GM19438 (cell line): ENCODE measurements around the gene EMB.
A peak's percentile ranks its signal among the peaks of the same experiment; 100 is the strongest.
"Not testable (repeated sequence)": the region's sequence is repeated elsewhere in the genome, so short reads cannot be mapped to it uniquely, and the experiment has no call there.

ENCODE experiments used
- ATAC-seq: cut with Tn5 transposase; IDR thresholded peaks from one replicate; pipeline ENCODE4 v1.9.1; 2021; ENCODE audit warnings: low read depth; ENCODE audit not compliant: unreplicated experiment

EMB gene, protein sequence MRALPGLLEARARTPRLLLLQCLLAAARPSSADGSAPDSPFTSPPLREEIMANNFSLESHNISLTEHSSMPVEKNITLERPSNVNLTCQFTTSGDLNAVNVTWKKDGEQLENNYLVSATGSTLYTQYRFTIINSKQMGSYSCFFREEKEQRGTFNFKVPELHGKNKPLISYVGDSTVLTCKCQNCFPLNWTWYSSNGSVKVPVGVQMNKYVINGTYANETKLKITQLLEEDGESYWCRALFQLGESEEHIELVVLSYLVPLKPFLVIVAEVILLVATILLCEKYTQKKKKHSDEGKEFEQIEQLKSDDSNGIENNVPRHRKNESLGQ

DNA sequence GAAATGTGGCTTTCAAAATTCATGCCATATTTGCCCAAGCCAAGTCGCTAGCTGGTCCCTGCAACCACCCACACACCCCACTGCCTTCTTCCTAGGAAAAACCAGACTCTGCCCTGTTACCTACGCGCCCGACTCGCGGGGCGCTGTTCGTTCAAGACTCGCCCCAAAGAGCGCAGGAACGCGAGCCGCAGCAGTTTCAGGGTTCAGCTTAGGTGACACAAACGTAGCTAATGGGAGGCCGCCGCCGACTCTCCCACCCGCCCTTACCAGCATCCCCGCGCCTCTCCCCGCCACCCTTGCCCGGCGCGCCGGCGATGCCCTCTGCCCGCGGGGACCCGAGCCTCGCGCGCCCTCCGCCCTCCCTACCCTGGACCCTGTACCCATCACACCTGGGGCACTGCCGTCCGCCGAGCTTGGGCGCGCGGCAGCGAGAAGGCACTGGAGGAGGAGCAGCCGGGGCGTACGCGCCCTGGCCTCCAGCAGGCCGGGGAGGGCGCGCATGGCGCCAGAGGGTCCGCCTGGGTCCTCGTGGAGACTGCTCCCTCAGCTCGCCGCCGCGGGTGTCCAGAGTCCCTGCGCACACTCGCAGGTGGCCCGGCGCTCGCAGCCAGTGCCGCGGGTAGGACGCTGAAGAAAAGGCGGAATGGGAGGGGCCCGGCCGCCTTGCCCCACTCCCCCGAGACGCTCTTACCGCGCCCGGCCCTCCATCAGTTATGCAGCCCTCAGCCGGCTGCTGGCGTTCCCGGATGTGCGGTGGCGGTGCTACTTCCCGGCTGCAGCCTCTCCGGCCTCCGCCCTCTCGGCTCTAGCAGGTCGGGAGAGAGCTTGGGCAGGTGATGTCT is at the start of gene EMB:
TSS of gene EMB (minus strand) at position 638 of the 842 bp plus-strand sequence. CDS start at position 501, 137 bp downstream.
- peak; percentile 61 for ATAC-seq

DNA sequence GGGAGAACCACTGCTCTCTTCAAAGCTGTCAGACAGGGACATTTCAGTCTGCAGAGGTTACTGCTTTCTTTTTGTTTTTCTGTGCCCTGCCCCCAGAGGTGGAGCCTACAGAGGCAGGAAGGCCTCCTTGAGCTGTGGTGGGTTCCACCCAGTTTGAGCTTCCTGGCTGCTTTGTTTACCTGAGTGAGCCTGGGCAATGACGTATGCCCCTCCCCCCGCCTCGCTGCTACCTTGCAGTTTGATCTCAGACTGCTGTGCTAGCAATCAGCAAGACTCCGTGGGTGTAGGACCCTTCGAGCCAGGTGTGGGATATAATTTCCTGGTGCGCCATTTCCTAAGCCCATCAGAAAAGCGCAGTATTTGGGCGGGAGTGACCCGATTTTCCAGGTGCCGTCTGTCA is 48.4 kb upstream of the EMB start:
- ATAC-seq: not testable (repeated sequence)

DNA sequence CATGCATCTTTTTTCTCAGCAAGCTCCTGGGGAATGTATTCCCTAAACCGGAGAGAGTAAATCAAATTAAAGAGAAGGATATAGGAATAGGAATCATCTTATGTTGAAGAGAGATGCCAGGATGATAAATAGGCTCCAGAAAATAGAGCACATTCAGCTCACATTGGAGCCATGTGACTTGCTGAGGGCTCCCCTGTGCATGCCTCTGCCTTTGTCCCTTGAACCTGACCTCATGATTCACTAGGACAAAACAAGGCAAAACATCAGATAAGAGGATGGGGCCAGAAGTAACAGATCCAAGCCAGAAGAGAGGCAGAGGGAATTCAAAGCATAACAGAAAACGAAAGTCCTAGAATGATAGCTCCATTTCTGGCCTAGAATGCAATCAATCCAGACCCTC is 37.7 kb upstream of the EMB start:
- ATAC-seq: not testable (repeated sequence)

DNA sequence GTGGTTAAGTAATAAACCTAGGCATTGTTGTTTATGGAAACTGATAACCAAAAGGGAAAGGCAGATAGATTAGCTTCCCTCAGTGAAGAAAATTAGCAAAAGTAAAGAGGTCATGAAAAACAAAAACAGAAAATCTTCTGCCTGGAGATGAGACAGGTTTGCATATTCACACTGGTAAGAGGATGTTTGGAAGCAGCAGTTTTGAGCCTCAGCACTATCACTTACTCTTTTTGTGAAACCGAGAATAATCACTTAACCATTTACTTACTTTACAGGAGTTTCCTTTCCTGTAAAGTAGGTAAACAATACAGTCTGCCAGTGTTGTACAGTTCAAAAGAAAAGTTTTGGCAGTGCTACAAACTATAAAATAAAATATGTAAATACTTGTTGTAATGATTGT is 35.5 kb upstream of the EMB start:
- peak; percentile 98 for ATAC-seq

DNA sequence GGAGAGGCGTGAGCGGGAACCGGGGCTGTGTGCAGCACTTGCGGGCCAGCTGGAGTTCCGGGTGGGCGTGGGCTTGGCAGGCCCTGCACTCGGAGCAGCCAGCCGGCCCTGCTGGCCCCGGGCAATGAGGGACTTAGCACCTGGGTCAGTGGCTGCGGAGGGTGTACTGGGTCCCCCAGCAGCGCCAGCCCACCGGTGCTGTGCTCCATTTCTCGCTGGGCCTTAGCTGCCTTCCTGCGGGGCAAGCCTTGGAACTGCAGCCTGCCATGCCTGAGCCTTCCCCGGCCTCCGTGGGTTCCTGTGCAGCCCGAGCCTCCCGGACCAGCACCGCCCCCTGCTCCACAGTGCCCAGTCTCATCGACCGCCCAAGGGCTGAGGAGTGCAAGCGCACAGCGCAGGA is 23.9 kb upstream of the EMB start:
- ATAC-seq: not testable (repeated sequence)

DNA sequence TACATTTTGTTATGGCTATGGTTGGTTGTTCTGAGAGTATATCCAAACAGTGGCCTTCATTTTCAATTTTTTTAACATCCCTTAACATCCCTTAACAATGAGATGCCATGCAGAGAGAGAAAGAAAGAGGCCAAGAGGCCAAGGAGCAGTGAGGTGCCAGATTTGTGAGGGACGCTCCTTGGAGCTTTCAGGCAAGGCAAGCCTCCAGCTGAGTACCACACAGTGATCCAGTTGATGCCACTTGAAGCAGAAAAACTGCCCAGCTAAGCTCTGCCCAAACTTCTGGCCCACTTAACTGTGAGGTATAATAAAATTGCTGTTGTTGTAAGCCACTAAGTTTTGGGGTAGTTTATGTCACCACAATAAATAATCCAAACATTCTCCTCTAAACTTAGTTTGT is 22.6 kb upstream of the EMB start:
- ATAC-seq: no peak

DNA sequence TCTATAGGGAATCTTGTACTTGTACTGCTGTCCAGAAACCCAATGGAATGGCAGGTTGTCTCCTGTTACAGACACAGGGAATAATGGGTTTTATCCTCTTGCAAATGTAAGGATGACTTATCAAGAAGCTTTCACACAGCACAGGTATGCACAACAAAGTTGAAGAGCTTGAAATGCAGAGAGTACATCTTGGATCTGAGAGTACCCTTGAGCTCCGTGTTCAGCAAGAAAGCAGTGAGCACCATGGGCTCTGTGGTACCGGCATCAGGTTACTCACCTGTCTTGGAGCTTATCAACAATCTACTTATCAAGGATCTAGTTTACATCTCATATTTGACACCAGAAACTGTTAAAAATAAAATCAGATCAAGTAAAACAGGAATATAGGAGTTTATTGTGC is 22.0 kb upstream of the EMB start:
- no peak for ATAC-seq

DNA sequence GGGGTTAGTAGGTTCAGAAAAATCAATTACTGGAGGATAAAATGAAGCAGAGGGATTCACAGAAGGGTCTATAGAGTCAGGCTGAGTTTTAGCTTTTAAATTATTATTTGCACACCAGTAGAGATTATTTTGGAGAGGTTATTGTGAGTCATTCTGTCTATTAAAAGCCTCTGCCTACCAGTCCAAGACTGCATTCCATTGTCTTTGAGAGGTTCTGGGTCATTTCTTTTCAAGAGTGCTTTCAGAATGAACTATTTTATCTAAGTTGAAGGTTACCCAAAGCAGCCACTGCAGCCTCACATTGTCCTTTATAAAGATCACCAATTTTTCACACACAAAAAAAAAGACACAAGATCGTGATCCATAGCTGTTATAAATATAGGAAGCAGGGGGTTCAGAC is 21.5 kb upstream of the EMB start:
- not testable (repeated sequence) for ATAC-seq

DNA sequence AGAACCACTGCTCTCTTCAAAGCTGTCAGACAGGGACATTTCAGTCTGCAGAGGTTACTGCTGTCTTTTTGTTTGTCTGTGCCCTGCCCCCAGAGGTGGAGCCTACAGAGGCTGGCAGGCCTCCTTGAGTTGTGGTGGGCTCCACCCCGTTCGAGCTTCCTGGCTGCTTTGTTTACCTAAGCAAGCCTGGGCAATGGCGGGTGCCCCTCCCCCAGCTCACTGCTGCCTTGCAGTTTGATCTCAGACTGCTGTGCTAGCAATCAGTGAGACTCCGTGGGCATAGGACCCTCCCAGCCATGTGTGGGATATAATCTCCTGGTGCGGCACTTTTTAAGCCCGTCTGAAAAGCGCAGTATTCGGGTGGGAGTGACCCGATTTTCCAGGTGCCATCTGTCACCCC is 17.3 kb upstream of the EMB start:
- ATAC-seq: not testable (repeated sequence)

DNA sequence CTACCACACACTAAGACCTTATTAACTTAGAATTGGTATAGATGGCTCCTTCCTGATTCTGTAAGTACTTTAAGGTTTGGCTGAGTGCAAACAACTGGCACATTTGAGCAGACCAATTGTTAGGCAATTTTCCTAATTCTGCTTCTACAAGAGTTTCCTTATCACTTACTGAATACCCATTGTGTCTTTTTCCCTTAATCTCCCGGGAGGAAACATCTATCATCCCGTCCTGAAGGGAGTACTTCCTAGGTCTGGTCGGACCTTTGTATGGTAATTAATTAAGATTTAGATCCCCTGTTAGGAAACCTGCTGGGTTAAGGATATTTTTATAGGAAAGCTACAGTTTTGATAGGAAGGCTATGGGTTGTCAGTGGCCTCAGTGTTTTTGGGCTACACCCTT is 8.2 kb upstream of the EMB start:
- ATAC-seq: not testable (repeated sequence)

DNA sequence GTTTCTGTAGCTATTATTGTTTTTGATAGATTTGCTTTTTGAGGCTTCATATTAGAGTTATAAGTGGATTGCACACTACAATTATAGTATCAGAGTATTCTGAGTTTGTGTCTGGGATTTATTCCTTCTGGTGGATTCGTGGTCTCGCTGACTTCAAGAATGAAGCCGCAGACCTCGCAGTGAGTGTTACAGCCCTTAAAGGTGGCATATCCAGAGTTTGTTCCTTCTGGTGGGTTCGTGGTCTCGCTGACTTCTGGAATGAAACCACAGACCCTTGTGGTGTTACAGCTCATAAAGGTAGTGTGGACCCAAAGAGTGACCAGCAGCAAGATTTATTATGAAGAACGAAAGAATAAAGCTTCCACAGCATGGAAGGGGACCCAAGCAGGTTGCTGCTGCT is 6.9 kb upstream of the EMB start:
- ATAC-seq: no peak

DNA sequence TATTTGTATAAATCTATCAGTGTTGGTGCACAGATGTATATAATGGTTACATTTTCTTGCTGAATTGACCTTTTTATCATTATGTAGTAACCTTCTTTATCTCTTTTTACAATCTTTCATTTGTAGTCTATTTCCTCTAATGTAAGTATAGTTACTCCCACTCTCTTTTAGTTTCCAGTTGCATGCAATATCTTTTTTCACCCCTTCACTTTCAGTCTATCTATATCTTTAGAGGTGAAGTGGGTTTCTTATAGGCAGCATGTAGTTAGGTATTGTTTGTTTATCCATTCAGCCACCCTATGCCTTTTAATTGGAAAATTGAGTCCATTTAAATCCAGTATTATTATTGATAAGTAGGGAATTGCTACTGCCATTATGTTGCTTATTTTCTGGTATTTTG is 6.1 kb upstream of the EMB start:
- ATAC-seq: no peak

DNA sequence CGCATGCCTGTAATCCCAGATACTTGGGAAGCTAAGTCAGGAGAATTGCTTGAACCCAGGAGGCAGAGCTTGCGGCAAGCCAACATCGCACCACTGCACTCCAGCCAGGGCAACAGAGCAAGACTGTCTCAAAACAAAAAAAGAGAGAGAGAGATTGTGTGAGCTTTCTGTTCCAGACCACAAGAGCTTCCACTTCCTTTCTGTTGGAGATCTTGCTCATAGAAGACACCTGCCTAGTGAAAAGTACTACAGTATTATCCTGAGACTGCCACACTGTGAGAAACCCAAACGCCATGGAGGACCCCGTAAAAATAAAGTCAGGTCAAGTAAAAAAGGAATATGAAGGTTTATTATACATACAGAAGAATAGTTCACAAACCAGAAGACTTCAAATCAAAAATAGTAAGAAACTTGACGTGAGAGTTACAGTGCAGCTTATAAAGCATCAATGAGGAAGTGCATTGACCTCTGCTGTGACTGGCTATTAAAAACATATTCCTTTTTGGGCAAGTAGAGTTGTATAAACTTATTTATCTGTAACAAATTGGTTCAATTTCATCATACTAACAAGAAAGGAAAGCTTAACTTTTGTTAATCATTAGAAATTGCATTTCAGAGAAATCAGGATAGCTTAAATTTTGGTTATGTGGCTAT is 4.3 kb upstream of the EMB start:
- peak; percentile 61 for ATAC-seq

DNA sequence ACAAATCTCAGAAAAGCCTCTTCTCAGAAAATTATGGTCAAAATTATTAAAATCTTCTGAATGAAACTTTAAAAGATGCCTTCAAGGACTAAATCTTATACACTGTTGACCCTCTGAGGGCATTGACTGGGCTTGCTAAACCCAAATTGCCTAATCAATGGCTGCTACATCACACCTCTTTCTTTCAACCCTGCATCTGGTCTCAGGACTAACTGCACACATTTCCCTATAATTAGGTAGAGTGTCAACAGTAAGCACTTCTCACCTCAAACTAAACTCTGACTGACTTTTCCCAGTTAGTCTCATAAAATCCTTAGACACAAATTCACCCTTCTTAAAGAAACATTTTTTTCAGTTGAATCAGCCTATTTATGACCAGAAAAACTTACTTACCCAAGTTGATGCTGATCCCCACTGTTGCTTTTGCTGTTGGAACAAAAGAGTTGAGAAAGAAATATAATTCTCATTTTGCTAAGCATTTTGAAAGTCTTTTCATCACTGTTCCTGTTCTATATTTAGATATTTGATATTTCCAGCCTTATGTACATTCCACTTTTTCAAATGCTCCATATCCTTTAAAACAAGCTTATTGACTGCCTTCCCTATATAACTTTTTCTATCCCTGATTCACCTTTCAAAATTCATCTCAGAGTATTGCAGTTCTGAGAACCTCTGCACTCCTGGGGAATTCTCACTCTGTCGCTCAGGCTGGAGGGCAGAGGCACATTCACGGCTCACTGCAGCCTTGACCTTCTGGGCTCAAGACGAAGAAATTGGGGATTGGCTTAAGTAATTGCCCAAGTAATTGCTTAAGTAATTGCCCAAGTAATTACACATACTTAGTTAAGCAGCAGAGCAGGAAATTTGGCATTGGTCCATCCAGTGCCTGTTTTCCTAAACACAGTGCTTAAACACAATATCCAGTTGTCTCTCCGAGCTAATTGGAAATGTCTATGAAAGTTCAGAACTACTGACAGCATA is 1.8 kb upstream of the EMB start:
- not testable (repeated sequence) for ATAC-seq

DNA sequence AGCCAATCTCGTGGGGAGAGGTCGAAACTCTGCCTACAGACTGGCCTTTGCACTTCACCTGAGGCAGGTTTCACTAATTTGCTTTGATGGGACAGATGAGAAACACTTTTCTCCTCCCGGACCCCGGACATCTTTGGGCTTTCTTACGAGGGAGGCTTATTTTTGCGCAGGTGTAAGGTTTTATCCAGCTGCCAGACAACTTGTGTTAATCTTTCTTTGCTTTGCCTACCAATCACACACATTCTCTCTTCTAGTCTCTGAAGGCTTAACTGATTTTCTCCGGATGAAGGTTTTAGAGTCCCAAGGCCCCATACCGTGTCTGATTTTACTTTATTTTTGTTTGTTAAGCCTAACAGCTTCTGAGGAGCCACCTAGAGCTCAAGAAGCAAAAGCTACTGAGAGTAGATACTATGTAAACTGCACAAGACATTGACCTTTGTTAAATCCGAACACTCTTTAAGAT is 436 bp upstream of the EMB start:
- ATAC-seq: peak; percentile 1

DNA sequence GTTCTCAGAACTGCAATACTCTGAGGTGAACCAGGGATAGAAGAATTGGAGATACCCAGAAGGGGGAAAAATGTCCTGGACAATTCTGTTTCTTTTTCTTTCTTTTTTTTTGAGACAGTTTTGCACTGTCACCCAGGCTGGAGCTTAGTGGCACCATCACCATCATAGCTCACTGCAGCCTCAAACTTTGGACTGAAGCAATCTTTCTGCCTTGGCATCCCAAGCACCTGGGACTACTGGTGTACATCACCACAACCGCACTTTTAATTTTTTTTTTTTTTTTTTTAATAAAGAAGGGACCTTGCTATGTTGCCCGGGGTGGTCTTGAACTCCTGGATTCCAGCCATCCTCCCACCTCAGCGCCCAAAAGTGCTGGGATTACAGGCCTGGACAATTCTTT is 1.9 kb downstream of the EMB start:
- no peak for ATAC-seq

DNA sequence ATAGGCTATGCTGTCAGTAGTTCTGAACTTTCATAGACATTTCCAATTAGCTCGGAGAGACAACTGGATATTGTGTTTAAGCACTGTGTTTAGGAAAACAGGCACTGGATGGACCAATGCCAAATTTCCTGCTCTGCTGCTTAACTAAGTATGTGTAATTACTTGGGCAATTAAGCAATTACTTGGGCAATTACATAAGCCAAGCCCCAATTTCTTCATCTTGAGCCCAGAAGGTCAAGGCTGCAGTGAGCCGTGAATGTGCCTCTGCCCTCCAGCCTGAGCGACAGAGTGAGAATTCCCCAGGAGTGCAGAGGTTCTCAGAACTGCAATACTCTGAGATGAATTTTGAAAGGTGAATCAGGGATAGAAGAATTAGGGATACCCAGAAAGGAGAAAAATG is 3.0 kb downstream of the EMB start:
- not testable (repeated sequence) for ATAC-seq

DNA sequence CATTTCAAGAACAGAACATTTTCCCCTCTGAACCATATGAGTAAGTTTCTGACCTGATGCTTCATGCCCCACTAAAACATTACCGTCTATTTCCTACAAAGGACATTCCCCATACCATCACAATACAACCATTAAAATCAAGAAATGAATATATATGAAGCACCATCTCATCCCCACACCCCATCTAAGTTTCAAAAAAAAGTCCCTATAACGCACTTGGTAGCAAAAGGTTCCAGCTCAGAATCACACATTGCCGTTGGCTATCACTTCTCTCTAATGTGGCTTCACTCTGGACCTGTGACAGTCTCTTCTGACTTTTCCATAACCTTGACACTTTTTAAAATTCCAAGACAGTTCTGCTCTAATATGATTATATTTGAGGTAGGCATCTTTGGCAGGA is 5.9 kb downstream of the EMB start:
- no peak for ATAC-seq

DNA sequence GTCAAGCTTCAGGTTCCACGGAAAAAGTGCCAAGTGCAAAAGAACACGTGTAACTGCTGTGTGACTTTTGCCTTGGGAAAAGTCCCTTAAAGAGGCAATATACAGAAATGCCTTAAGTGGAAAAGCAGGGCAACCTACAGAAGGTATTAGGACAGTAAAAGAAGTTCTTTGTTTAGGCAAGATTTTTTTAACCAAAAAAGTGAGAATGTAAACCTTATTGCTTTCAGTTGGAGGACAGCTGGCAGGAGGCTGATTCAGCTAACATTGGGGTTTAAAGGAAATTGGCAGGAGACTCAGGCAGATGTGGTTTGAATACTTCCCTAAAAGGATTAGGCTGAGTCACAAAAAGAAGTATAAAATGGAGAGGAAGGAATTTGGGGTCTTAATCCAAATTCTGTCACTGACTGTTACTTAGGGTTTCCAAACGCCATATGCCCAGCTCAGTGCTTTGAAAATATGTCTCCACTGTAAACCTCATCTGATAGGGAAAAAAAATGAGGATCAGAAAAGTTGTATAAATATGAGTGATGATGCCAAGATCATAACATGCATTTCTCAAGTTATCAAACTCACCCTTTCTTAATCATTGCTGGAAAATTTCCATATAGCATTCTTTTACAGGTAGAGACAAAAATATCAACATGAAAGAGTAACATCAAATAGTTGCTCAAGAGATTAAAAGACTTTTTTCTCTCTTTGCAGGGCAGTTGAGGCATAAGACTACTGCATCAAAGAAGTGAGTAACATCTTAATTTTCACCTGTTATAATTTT is 9.8 kb downstream of the EMB start:
- not testable (repeated sequence) for ATAC-seq
